HG03196 (cell line): ENCODE data around the gene TUSC2.

Experiments used
- ATAC-seq: cut with Tn5 transposase; IDR thresholded peaks from one replicate; pipeline ENCODE4 v1.9.1; 2021; ENCODE audit not compliant: unreplicated experiment

The TUSC2 gene, protein sequence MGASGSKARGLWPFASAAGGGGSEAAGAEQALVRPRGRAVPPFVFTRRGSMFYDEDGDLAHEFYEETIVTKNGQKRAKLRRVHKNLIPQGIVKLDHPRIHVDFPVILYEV

DNA sequence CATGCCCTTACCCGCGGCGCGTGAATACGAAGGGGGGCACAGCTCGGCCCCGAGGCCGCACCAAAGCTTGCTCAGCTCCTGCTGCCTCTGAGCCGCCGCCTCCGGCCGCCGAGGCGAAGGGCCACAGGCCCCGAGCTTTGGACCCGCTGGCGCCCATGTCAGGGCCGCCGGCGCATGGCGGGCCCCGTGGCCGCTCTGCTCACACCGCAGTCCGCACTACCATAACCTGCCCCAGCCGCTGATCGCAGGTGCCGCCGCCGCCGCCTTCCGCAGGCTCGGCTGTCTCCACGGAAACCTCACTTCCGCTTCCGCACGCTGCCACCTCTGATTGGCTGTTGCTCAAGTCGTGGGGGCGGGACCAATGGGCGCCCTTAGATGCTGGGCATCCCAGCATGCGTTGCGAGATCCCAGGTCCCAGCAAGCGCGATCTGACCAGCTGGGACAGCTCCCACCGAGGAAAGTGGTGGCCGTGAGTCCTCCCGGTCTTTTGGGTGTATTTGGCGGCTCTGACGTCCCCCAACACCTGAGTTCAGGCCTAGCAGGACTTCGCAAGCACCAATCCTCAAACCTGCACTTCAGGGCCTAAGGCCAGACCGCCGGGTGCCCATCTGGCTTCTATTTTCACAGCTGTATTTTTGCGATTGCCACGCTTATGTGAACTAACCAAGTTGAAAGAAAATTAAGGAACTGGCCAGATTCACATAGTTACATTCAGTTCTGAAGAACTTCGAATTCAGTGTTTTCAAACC lies at the start of gene TUSC2:
TUSC2 (minus strand) TSS at position 281 of the 749 bp plus-strand sequence; CDS start at position 157, 124 bp downstream.
- ATAC-seq: peak; percentile 77

DNA sequence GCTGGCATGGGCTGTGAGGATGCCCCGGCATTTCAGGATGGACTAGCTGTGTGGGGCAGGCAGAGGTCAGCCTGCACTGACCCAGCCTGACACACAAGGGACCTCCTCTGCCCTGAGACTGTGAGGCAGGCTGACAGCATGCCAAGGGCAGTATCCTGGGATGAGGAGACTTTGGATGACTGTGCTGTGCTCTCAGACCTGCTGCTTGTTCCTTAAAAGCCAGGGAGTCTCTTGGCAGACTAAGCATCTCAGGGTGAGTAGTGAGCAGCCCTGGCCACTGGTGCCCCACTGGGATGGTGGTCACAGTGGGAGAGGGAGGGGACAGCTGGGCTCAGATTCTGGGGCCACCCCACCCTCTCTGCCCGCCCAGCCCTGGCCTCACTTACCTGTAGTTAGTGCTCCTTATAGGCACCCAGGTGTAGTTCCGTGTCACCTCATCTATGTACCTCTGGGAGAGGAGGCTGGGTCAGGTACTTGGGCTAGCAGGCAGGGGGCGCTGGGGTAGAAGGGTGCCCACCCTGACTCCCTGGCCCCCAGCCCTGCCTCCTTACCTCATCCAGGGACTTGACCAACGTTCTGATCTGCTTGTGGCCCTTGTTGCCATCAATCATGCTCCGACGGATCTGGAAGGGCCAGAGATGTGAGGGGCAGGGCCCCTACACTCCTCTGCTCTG lies 47.4 kb upstream of the TUSC2 start:
- ATAC-seq: no peak

DNA sequence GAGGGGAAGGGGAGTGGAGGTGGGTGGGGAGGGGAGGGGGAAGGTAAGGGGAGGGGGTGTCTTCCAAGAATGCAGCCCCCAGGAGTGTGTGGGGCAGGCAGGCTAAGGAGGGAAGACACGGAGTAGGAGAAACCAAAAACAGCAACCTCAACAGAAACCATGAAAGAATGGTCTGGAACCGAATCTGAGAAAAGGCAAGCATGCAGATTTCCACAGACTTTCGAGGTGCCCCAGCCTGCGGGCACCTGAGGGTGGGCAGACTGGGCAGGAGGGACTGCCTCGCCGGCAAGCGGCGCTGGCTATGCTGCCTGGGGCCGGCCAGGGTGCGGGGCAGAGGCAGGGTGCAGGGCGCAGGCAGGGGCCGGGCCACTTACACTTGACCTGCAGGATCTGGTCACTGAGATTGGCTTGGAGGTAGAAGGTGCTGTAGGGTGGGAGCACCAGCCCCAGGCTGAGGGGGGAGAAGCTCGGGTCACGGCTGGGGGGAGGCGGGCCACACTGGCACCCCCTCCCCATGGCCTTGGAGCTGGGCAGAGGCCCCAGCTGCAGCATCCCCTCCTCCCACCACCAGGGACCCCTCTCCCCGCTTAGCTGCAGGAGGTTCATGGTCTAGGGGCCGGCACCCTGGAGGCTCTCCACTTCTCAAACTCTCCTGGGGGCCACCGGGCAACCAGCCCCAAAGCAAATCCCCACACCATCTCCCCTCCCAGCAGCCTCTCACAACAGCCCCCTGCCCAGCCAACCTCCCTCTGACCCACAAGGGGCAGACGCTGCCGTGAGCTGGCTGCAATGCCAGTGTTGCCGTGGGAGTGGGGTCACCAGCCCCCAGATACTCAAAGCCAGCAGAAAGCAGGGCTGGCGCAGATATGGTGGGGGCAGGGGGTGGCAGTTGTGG lies 46.6 kb upstream of the TUSC2 start:
- no peak for ATAC-seq

DNA sequence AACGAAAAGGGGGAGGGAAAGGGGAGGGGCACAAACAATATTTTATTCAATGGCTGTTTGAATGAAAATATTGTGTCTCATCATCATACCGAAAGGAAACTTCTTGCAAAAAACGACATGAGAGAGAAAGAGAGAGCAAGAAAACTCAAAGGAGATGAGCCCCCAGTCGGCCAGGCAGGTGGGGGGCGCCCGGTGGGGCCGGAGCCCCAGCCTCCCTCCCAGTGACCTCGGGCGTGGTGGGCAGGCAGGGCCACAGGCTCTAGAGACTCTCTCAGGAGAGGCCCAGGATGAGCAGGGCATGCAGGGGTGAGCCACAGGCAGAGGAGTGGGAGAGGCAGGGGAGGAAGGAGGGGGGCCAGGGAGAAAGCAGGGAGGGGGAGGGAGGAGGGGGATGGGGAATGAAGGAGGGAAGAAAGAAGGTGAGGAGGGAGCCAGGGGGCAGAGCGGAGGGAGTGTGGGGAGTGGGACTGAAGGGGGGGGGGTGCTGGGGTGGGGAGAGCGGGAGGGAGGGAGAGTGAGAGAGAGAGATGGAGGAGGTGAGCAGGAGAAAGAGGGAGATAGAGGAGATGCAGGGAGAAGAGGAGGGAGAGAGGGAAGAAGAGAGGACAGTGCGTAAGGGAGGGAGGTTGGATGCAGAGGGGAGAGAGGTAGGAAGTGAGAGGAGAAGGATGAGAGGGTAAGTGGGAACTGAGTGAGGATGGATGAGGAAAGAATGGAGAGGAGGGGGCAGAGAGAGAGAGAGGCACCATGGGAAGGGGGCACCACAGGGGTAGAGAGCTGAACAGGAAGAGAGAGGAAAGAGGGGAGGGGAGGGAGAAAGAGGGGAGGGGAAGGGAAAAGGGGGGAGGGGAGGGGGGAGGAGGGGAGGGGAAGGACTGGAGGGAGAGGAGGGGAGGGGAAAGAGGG lies 45.4 kb upstream of the TUSC2 start:
- no peak for ATAC-seq

DNA sequence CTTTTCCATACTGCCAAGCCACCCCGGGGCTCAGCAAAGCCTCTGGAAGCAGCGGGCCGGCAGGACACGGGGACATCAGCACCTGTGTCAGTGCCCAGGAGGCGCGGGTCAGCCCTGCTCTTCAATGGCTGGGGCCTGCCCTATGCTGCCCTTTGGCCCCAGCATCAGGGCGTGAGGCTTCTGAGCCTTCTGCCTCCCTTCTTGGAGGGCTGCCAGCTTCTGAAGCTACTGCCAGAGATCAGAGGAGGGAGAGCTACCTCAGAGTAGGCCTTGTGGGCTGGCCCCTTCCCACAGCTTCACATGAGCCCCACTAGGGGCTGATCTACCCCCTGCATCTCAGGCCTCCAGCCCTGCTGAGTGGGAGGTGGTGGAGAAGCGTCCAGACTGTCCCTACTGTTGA lies 44.3 kb upstream of the TUSC2 start:
- ATAC-seq: no peak

DNA sequence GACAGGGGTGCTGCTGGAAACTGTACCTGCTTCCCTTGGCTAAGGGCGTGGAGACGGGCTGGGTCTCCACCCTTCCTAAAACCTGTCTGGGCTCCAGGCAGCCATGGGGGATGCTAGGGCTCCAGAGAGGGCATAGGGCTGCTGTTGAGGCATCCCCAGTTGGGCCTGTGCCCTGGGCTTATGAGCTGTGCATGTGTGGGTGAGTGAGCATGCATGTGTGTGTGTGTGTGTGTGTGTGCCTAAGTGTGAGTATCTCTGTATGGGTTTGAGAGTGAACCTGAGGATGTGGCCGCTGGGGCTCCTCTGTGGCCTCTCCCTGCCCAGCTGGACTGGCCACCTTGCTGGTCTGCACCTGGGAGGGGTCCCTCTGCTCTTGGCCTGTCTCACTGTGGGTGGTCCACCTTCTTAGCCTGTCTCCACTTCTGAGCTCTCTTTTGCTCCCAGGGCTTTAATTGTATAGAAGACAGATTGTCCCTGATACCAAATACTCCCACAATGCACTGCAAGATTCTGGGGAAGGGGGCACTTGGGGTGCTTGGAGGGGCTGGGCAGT lies 43.2 kb upstream of the TUSC2 start:
- ATAC-seq: no peak

DNA sequence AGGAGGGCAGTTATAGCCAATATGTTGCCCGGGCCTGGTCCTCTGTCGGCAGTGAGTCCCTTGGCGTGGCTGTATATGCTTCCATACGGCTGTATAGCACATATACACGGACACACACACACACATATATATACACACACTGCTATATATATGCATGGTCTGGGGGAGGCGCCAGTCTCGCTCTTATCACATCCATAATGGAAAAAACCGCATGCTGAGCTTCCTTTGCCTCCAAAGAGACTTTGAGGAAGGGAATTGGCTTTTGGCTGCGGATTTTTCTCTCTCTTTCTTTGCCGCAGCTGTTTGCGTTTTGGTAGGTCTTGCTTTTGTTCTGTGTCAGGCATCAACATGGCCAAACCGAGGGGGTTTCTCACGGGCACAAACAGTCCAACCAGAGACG lies 42.6 kb upstream of the TUSC2 start:
- ATAC-seq: no peak

DNA sequence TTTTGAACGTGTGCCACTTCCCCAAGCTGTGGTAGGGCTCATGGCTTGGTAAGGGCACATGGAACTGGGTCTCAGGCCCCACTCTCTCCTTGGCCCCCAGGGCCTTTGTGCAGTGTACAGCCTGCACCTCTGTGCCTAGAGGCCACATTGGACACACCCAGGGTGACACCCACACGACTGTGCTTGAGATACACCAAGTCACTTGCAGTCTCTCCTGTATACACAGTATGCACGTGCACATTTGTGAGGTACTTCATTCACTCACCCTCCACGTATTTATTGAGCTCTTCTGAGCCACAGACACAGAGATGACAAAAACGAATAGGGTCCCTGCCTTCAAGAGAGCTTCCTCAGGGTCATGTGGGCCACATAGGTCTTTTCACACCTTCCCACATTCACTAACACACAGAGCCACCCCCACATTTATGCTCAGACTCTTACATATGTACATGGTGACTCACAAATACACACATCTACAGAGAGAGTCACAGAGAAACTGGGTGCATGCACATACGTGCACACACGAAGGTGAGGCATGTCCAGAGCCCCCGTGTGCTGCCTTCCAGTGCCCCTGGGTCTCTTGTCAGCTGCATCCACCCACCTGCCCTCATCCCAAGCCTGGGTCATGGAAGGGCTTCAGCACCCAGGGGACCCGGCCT lies 41.1 kb upstream of the TUSC2 start:
- no peak for ATAC-seq

DNA sequence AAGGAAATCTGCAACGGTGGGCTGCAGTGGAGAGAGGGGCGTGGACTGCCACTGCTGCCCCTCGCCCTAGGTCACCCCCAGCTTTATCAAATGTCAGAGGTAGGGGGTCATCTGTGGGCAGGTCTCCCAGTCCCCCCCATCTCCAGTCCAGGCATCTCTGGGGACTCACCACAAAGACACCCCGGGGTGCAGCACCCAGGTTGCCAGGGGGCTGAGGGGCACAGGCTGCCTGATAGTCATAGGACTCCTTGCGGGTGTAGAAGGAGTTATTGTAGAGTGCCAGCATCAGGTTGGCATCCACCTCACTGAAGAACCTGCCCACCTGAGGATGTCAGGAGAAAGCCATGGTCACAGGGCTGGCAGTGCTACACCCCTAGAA lies 37.8 kb upstream of the TUSC2 start:
- no peak for ATAC-seq

DNA sequence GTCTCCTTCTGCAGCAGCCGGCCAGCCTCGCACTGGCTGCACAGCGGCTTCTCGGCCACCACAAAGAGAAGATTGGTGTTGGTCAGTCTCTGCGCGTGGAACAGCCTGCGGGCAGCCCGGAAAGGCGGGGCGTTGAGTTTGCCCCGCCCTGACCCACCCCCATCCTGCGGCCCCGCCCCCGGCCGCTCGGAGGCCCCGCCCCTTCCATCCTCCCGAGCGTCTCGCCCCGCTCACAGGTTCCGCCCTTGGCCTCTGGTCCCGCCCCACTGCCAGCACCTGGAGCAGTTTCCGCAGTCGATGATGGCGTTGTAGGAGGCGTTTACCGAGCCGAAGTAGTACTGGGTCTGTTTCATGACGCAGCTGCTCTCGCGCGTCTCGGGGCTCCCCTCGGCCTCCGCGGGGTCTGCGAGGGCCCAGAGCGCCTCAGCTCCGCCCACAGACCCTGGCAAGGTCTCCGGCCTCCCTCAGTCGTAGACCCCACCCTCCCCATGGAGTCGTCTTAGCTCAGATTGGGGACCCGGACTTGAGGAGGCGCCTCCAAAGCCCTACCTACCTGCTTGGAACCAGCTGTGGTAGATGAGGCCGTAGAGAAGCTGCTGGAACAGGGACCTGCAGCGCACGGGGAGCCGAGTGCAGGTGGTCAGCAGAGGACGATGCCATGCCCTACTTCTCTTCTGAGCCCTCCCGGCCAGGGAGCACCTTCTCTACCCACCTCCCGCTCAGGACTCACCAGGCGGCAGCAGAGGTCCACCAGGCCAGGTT lies 37.2 kb upstream of the TUSC2 start:
- peak; percentile 73 for ATAC-seq

DNA sequence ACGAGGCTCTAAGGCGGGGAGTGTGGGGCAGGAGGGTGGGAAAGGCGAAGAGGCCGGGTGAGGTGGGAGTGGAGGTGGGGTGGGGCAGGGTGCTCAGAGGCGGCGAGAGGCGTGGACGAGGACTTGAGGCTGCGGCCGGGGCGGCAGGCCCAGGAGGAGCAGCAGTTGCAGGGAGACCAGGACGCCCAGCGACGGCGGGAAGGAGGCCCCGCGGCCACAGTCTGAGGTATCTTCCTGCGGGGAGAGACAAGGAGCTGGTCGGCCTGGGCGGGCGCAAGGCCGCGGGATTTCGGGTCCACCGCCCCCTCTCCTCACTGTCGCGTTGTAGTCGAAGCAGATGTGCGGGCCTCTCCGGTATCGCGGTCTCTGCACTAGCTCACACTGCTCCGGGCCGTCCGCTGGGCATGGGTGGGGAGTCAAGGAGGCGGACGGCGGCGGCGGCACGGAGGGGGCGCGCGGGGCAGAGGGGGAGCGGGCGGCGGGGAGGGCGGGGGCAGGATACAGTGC lies 36.6 kb upstream of the TUSC2 start:
- ATAC-seq: no peak

DNA sequence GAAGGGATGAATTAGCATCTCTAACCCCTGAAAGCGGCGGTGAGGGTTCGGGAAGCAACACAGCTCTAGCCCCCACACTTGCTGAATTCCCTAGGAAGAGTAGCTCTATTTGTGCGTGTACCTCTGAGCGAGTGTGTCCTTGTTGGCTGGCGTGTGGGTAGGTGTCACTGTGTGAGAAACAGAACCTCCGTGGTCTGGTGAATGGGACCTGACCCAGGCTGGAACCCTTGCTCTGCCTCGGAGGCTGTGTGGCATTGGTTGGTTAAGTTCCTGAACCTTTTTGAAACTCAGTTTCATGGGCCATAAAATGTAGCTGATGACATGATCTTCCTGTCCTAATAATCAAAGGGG lies 31.7 kb upstream of the TUSC2 start:
- ATAC-seq: peak; percentile 11

DNA sequence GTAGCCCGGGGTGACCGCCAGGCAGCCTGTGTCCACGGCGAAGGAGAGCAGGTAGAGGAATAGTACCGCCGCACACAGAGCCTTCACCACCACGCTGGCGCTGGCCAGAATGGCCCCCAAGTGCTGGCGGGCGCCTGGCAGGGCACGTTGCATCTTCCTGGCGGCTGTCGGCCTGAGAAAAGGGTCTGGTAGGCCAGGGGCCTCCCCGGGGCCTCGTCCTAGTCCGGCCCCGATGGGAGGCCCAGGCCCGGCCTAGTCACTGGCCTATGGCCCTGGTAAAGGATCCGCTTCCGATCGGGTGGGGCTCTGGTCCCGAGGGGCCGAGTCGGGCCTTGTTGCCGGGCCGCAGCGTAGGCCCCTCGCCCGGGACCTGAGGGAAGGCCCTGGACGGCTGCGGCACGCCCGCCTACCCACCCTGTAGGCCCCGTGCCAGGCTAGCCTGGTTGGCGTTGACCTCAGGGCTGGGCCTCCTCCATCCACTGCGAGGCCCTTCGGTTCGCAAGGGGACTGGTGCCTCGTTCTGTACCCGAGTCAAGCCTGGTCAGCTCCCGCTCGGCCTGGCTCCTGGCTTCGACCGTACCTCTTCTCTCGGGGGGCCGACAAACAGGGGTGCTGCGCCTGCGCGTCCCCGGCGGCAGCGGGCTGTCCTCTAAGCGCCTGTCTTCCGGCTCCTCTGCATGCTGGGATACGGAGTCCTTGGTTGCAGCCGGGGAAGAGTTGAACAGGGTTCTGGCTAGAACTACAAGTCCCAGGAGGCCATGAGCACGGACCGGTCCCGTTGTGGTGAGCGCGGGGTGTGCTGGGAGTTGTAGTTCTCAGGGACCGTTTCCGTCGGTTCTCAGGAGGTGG lies 31.1 kb upstream of the TUSC2 start, which contains the start of gene TMEM115:
TMEM115 (minus strand) TSS at position 611 of the 849 bp plus-strand sequence; CDS start at position 153, 458 bp downstream.
- peak; percentile 98 for ATAC-seq

DNA sequence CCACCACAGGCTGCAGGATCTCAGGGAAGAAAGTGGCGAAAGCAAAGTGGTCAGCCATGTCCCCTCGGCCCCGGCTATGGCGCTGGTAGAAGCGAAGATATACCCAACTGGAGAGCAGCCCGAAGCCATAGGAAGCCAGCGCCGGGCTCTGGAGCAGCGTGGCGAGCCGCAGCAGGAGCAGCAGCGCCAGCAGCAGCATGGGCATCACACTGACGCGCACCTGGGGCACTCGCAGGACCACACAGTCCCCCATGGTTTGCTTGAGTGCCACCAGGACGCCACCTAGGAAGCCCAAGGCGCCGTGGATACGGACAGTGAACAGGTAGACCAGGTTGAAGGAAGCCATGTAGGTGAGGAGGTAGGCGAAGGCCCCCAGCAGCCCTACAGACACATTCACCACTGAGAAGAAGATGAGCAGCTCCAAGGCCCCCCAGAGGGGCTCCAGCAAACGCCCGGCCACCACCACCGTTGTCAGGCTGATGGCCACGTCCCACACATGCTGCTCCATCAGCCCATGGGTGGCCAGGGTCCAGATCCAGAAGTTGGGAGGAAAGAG lies 30.4 kb upstream of the TUSC2 start:
- no peak for ATAC-seq

DNA sequence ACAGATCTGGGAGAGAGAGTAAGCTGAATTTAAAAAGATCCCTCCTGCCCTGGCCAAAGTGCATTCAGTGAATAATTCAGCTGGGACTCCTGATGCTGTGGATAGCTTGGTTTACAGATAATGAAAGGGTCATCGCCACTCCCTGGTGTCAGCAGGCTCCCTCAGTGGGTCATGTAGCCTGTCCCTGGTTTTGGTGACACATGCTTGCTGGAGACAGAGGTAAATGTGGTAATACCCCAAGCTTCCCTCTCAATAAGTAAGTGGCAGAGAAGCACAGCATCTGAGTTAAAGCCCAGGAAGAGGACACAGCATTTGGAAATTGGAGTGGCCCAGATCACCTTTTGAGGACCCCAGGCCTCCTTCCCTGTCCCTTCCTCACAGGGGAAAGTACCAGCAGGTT lies 29.5 kb upstream of the TUSC2 start:
- ATAC-seq: no peak

DNA sequence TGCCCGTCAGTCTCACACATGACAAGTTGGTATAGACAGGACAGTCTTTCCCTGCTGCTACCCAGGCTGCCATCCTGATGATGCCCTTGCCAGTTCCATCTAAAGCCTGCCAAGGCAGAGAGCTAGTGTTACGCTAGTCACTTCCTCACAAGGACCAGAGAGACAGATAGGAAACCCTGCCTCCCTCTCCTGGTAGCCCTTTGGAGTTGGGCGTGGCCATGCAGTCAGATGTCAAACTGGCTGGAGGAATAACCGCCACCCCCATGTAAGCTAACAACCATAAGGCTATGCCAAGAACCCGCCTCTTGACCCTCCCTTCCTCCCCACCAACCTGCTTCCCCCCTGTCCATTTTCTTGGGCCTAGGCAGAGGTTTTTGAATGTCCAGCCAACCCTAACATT lies 28.5 kb upstream of the TUSC2 start:
- ATAC-seq: no peak

DNA sequence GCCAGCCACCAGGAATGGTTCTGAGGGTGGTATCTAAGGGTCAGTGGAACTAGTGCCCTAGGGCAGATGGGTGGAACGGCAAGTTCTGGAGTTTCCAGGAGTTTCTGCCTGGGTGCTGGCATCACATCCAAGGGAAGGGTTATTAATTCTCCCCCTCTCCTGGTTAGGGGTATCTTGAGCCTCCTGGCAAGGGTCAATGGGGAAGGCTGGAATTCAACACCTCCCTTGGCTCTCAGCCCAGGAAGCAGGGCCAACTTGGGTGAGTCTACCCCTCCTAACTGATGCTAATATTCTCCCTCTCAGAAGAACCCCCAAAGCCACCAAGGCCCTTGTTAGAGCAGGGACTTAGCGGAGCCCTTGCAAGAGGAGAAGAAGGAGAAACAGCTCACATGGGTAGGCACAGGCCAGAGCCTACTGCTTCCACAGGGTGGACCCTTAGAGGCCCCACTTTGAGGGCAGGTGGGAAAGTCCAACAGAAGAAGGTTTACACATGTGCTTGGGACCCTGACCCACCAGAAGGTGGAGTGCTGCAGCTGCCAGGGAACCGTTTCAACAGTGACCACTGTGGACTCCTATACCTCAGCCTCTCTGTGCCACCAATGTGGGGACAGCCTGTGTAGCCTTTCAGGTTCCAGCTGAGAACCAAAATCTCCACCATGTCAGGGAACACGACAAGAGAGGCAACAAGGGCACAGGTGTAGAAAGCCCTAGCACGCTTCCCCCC lies 28.0 kb upstream of the TUSC2 start:
- ATAC-seq: no peak
